SK-N-SH (cell line): ENCODE measurements around the gene SNX21. TPM values are rescaled to one million over a fixed set of nuclear protein-coding genes. Genes with fewer than 3 reads are reported as not detected.
A peak's percentile ranks its signal among the peaks of the same experiment; 100 is the strongest.

Source experiments
- CTCF ChIA-PET: fragments of 300-600, 350-600 bp; formaldehyde crosslinking; extraction: SDS; loops from one replicate; lab custom pipeline; 2021; lab: Yijun Ruan, JAX
- POLR2A ChIA-PET: fragments of 350-600 bp; sonication (Branson Sonifier 250); formaldehyde crosslinking; extraction: SDS; loops from one replicate; lab custom pipeline; 2020; ENCODE audit warnings: antibody characterized with exemption, inconsistent platforms; lab: Yijun Ruan, JAX
- DNase-seq: peaks from one replicate; pipeline ENCODE4 v3.0.0; 2012
- H2AFZ ChIP-seq: fragments of 200-600 bp; sonication (generic); 2 replicates; pipeline ENCODE4 v1.8.1; 2016; ENCODE audit warnings: antibody characterized with exemption, mild to moderate bottlenecking, low read depth
- H3F3A ChIP-seq: fragments of 200-600 bp; sonication (generic); replicated peaks from 2 replicates; pipeline ENCODE3; 2016; ENCODE audit warnings: antibody characterized with exemption, mild to moderate bottlenecking; ENCODE audit not compliant: insufficient read depth
- H3K27ac ChIP-seq, 2 experiments: fragments of 200-500 bp in 1 of 2; fragments of 200-600 bp in 1 of 2; sonication (Bioruptor generic) in 1 of 2; sonication (generic), shearing (Covaris generic) in 1 of 2; 2 replicates each; pipeline versions ENCODE4 v1.5.1 to v1.6.1; 2014 to 2016; ENCODE audit warnings: low read depth in 2 of 2, inconsistent platforms in 1 of 2, low read length in 1 of 2, mild to moderate bottlenecking in 1 of 2, mixed read lengths in 1 of 2
- H3K27me3 ChIP-seq: fragments of 200-600 bp; sonication (generic), shearing (Covaris generic); 2 replicates; pipeline ENCODE4 v1.6.1; 2016; ENCODE audit warnings: mixed run types; ENCODE audit not compliant: insufficient read depth
- H3K36me3 ChIP-seq, 2 experiments: fragments of 200-500 bp in 1 of 2; fragments of 200-600 bp in 1 of 2; sonication (Bioruptor generic) in 1 of 2; sonication (generic) in 1 of 2; replicated peaks in 1 of 2; 2 replicates each; pipeline versions ENCODE3 to v1.5.1; 2014 to 2016; ENCODE audit warnings: low read length in 1 of 2, mild to moderate bottlenecking in 1 of 2; ENCODE audit not compliant: insufficient read depth in 2 of 2, control insufficient read depth in 1 of 2
- H3K4me1 ChIP-seq, 2 experiments: fragments of 200-500 bp in 1 of 2; fragments of 200-600 bp in 1 of 2; sonication (Bioruptor generic) in 1 of 2; sonication (generic), shearing (Covaris generic) in 1 of 2; 2 replicates each; pipeline versions ENCODE4 v1.5.1 to v1.6.1; 2014 to 2016; ENCODE audit warnings: low read depth in 1 of 2, low read length in 1 of 2, mixed run types in 1 of 2; ENCODE audit not compliant: insufficient read depth in 2 of 2, control insufficient read depth in 1 of 2
- H3K4me2 ChIP-seq: fragments of 200-600 bp; sonication (generic), shearing (Covaris generic); 2 replicates; pipeline ENCODE4 v1.6.1; 2017; ENCODE audit warnings: mixed run types
- H3K4me3 ChIP-seq, 2 experiments: fragments of 200-500 bp in 1 of 2; fragments of 200-600 bp in 1 of 2; sonication (Bioruptor generic) in 1 of 2; sonication (generic), shearing (Covaris generic) in 1 of 2; 2 replicates each; pipeline versions ENCODE4 v1.5.1 to v1.8.1; 2014 to 2016; ENCODE audit warnings: low read depth in 2 of 2, inconsistent platforms in 1 of 2, low read length in 1 of 2, mild to moderate bottlenecking in 1 of 2, mixed read lengths in 1 of 2, moderate library complexity in 1 of 2
- H3K79me2 ChIP-seq: fragments of 200-600 bp; sonication (generic); 2 replicates; pipeline ENCODE4 v1.8.1; 2017; ENCODE audit warnings: mild to moderate bottlenecking; ENCODE audit not compliant: insufficient read depth
- H3K9ac ChIP-seq: fragments of 200-600 bp; sonication (generic); 2 replicates; pipeline ENCODE4 v1.6.1; 2017; ENCODE audit warnings: mixed run types
- H3K9me2 ChIP-seq: fragments of 200-600 bp; sonication (generic); 2 replicates; pipeline ENCODE4 v1.6.1; 2017; ENCODE audit warnings: mixed run types
- H3K9me3 ChIP-seq: fragments of 200-600 bp; sonication (generic); 2 replicates; pipeline ENCODE4 v1.6.1; 2017; ENCODE audit warnings: mixed run types, mild to moderate bottlenecking, moderate library complexity
- H4K20me1 ChIP-seq: fragments of 200-600 bp; sonication (generic); 2 replicates; pipeline ENCODE4 v1.6.1; 2017; ENCODE audit warnings: mild to moderate bottlenecking, mixed run types; ENCODE audit not compliant: insufficient read depth
- ELF1 ChIP-seq: IDR thresholded peaks from 2 replicates; pipeline ENCODE4 v1.4.0; 2012
- FOSL2 ChIP-seq: IDR thresholded peaks from 2 replicates; pipeline ENCODE4 v1.4.0; 2012; ENCODE audit warnings: low read depth, mild to moderate bottlenecking, moderate library complexity, borderline replicate concordance
- FOXJ3 ChIP-seq: sonication (generic); formaldehyde crosslinking; IDR thresholded peaks from 2 replicates; pipeline ENCODE4 v1.5.1; 2020; ENCODE audit warnings: mild to moderate bottlenecking, missing genetic modification reagents
- FOXM1 ChIP-seq: IDR thresholded peaks from 2 replicates; pipeline ENCODE4 v1.4.0; 2012; ENCODE audit warnings: low read depth, mild to moderate bottlenecking
- JUND ChIP-seq: IDR thresholded peaks from 2 replicates; pipeline ENCODE4 v1.4.0; 2012
- NFIC ChIP-seq: IDR thresholded peaks from 2 replicates; pipeline ENCODE4 v1.4.0; 2012; ENCODE audit warnings: borderline replicate concordance
- RCOR1 ChIP-seq: fragments of 150-350 bp; IDR thresholded peaks from 2 replicates; pipeline ENCODE4 v1.6.1; 2017; ENCODE audit warnings: antibody characterized with exemption, low read length
- RFX5 ChIP-seq: IDR thresholded peaks from 2 replicates; pipeline ENCODE4 v1.6.1; 2012; ENCODE audit warnings: mild to moderate bottlenecking, improper control_type of control experiment, low read length
- RXRA ChIP-seq: IDR thresholded peaks from 2 replicates; pipeline ENCODE4 v1.4.0; 2012; ENCODE audit warnings: low read depth, mild to moderate bottlenecking, borderline replicate concordance
- SIN3A ChIP-seq: IDR thresholded peaks from 2 replicates; pipeline ENCODE4 v1.6.1; 2012; ENCODE audit warnings: low read depth, mild to moderate bottlenecking, low read length, moderate library complexity, borderline replicate concordance
- SMC3 ChIP-seq: IDR thresholded peaks from 2 replicates; pipeline ENCODE4 v1.6.1; 2012; ENCODE audit warnings: low read depth, low read length, improper control_type of control experiment
- TAF1 ChIP-seq: IDR thresholded peaks from 2 replicates; pipeline ENCODE4 v1.6.1; 2012; ENCODE audit warnings: low read depth, mild to moderate bottlenecking, low read length, moderate library complexity, borderline replicate concordance
- TEAD4 ChIP-seq: IDR thresholded peaks from 2 replicates; pipeline ENCODE4 v1.4.0; 2012; ENCODE audit warnings: mild to moderate bottlenecking, borderline replicate concordance; ENCODE audit not compliant: insufficient read depth
- USF2 ChIP-seq: fragments of 150-350 bp; IDR thresholded peaks from 2 replicates; pipeline ENCODE4 v1.6.1; 2017; ENCODE audit warnings: antibody characterized with exemption, low read length, low read depth, borderline replicate concordance
- YY1 ChIP-seq: IDR thresholded peaks from 2 replicates; pipeline ENCODE4 v1.4.0; 2012; ENCODE audit warnings: low read depth, mild to moderate bottlenecking
- ZBTB33 ChIP-seq: IDR thresholded peaks from 2 replicates; pipeline ENCODE4 v1.4.0; 2012; ENCODE audit warnings: low read depth, borderline replicate concordance
- WGBS: methylation state at CpG from one replicate; pipeline ENCODE4 v1.1.6; 2017; ENCODE audit warnings: low lambda C conversion rate; 5-methylcytosine and 5-hydroxymethylcytosine counted together
- polyA plus RNA-seq, 3 experiments: library from polyadenylated mRNA; depleted of rRNA; stranded (reverse); fragments of >200 nt; gene quantifications; 2 replicates each; pipeline ENCODE4 v1.2.3, GENCODE V29; 2012
- TF ChIP-seq, protein P1 (sequence below): IDR thresholded peaks from 2 replicates; pipeline ENCODE4; 2012
- TF ChIP-seq, protein P2 (sequence below): IDR thresholded peaks from 2 replicates; pipeline ENCODE4 v1.4.0; 2012; ENCODE audit warnings: low read depth
- TF ChIP-seq, protein P3 (sequence below): IDR thresholded peaks from 2 replicates; pipeline ENCODE4 v1.4.0; 2012; ENCODE audit warnings: low read depth, borderline replicate concordance

SNX21 gene
- polyA plus RNA-seq, 1 of the 3 experiments (the other 2 are of a cell fraction), result 22.1 TPM

DNA sequence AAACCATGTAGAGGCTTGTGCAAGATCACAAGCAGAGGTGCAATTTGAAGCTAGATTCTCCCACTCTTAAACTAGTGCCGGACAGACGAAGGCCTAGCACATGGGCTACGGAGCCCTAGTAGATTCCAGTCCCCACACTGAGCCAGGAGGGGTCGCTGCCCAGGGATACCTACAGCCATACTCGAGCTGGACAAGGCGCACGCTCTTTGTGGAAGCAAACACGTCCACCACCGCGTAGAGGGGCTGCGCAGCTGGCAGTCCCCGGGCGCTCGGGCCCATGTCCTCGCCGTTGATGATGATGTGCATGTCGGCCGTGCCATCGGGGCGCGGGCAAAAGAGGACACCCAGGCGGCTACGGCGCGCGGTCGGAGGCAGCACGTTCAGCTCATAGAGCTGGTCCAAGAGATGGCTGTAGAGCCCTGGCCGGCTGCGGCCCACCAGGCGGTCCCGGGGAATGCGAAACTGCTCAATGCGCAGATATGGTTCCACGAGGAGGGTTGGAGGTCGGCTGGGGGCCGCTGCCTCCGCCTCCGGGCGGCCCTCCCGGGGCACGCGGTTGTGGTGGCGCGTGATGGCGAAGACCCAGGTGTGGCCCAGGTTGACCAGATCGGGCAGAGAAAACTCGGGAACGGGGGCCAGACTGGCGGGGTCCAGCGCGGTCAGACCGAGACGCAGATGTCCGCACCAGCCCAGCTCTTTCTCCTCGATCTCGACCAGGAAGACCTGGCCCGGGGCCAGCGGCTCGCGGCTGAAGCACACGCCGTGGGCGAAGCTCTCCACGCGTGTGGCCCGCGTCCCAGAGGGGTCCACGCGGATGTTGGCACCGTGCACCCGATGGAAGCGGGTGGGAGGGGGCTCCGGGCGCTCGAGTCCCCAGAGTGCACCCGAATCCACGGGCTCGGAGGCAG lies 56.7 kb downstream of the SNX21 start (continued):
- TF ChIP-seq RCOR1, result peak; percentile 44; the same call in 1 of the 2 replicates

GRCh38 chr20:45890985-45891983 lies 57.7 kb downstream of the SNX21 start, which contains the start of the genes CTSA and NEURL2:
Gene CTSA, plus strand, starts transcription at chr20:45891335. Its CDS starts 234 bp downstream, at chr20:45891569.
Gene NEURL2, minus strand, starts transcription at chr20:45891208. Its CDS starts 217 bp downstream, at chr20:45890991.
- Histone ChIP-seq H4K20me1 (no peaks in the 10 kb centered on the region), H3K4me2 (peak within 1 kb of the TSS; percentile 94), H3K9me2 (no peaks in the 10 kb centered on the region), H3K9ac (peak within 1 kb of the TSS; percentile 82), H3K9me3 (no peaks in the 10 kb centered on the region), H3K79me2 (peaks cover 19% of the 10 kb centered on the region), H3K4me3 (peak within 1 kb of the TSS; percentile 78 to 90), H3K4me1 (peaks cover 0 to 9% of the 10 kb centered on the region in 2 experiments; a peak in 2 of 4 replicates), H2AFZ (peak within 1 kb of the TSS; percentile 72), H3K27me3 (no peaks in the 10 kb centered on the region), H3F3A (peaks cover 4% of the 10 kb centered on the region), H3K36me3 (peaks cover 12 to 23% of the 10 kb centered on the region in 2 experiments), H3K27ac (peak within 1 kb of the TSS; percentile 58 to 89)
- WGBS, result under 1% methylated on average over 21 of the region's 78 CpGs
- CTCF ChIA-PET, result interaction anchor here (0.9 to 4.5 kb wide), 20 partner anchors 8 to 96 kb away, joined by 3 to 41 read pairs (median 9); partner anchors contain the start of genes ACOT8, PCIF1 and ZSWIM1
- peak; percentile 99 for DNase-seq
- POLR2A ChIA-PET, result interaction anchor here (0.8 to 2.8 kb wide), 11 partner anchors 10 to 80 kb away, joined by 3 to 26 read pairs (median 5); partner anchors contain the start of genes ACOT8, PCIF1, PLTP and SNX21
- TF ChIP-seq, protein P1, sequence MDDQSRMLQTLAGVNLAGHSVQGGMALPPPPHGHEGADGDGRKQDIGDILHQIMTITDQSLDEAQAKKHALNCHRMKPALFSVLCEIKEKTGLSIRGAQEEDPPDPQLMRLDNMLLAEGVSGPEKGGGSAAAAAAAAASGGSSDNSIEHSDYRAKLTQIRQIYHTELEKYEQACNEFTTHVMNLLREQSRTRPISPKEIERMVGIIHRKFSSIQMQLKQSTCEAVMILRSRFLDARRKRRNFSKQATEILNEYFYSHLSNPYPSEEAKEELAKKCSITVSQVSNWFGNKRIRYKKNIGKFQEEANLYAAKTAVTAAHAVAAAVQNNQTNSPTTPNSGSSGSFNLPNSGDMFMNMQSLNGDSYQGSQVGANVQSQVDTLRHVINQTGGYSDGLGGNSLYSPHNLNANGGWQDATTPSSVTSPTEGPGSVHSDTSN, result 0 out of 2 replicates have a peak, but pooled peaks have one; percentile 5
- TF ChIP-seq TEAD4, result no peak
- TF ChIP-seq FOXM1, result no peak
- TF ChIP-seq NFIC, result peak; percentile 32
- TF ChIP-seq YY1, result peak; percentile 86
- TF ChIP-seq, protein P2, sequence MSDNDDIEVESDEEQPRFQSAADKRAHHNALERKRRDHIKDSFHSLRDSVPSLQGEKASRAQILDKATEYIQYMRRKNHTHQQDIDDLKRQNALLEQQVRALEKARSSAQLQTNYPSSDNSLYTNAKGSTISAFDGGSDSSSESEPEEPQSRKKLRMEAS, result peak; percentile 91
- TF ChIP-seq ZBTB33, result peak; percentile 25; the same call in 1 of the 2 replicates
- TF ChIP-seq SMC3, result no peak
- TF ChIP-seq FOXJ3 (CRISPR knock-in tag), result 0 out of 2 replicates have a peak, but pooled peaks have one; percentile 21
- TF ChIP-seq JUND, result peak; percentile 47; the same call in 1 of the 2 replicates
- TF ChIP-seq RXRA, result peak; percentile 90
- TF ChIP-seq USF2, result peak; percentile 98
- TF ChIP-seq TAF1, result peak; percentile 84
- TF ChIP-seq, protein P3, sequence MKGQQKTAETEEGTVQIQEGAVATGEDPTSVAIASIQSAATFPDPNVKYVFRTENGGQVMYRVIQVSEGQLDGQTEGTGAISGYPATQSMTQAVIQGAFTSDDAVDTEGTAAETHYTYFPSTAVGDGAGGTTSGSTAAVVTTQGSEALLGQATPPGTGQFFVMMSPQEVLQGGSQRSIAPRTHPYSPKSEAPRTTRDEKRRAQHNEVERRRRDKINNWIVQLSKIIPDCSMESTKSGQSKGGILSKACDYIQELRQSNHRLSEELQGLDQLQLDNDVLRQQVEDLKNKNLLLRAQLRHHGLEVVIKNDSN, result peak; percentile 100
- TF ChIP-seq SIN3A, result peak; percentile 81; the same call in 1 of the 2 replicates
- peak; percentile 2; the same call in 1 of the 2 replicates for TF ChIP-seq FOSL2
- TF ChIP-seq RCOR1, result peak; percentile 61; the same call in 1 of the 2 replicates
- TF ChIP-seq ELF1, result no peak; the same call in none of the 2 replicates
- no peak for TF ChIP-seq RFX5
